Peyer's patch (tissue), 4 donors: Measurements from ENCODE around the gene TCF7L1. TPM values are rescaled to one million over a fixed set of nuclear protein-coding genes. Genes with fewer than 3 reads are reported as not detected.
A peak's percentile ranks its signal among the peaks of the same experiment; 100 is the strongest.

ENCODE experiments used
- DNase-seq, 3 donors: peaks; one replicate each; pipeline ENCODE4 v3.0.0-alpha.2; 2017 to 2019
- H3K27ac ChIP-seq, 4 donors: fragments of 200-600 bp; sonication (generic); one replicate each; pipeline ENCODE4 v1.5.1; 2016 to 2019
- H3K27me3 ChIP-seq, 2 donors: fragments of 200-600 bp; sonication (generic); one replicate each; pipeline ENCODE4 v1.5.1; 2019
- H3K36me3 ChIP-seq, 3 donors: fragments of 200-600 bp; sonication (generic); one replicate each; pipeline ENCODE4 v1.5.1; 2016 to 2019
- H3K4me1 ChIP-seq, 4 donors: fragments of 200-600 bp; sonication (generic); one replicate each; pipeline ENCODE4 v1.5.1; 2016 to 2019
- H3K4me3 ChIP-seq, 4 donors: fragments of 200-600 bp; sonication (generic); 1 replicate in 3 of 4; 2 replicates in 1 of 4; pipeline ENCODE4 v1.5.1; 2016 to 2019; ENCODE audit warnings: mild to moderate bottlenecking in 1 of 4
- H3K9me3 ChIP-seq, 4 donors: fragments of 200-600 bp; sonication (generic); one replicate each; pipeline ENCODE4 v1.5.1; 2016 to 2019; ENCODE audit warnings: mild to moderate bottlenecking in 1 of 4
- CTCF ChIP-seq, 6 experiments: fragments of 450-650 bp in 4 of 6; fragments of 200-600 bp in 2 of 6; sonication (generic) in 1 of 6; IDR thresholded peaks; one replicate each; pipeline ENCODE4 v1.5.1; 2017 to 2019; ENCODE audit warnings: antibody characterized with exemption in 6 of 6, mild to moderate bottlenecking in 3 of 6, moderate library complexity in 1 of 6
- POLR2A ChIP-seq, 2 donors: fragments of 450-650 bp; IDR thresholded peaks; one replicate each; pipeline ENCODE4 v1.5.1; 2017; ENCODE audit warnings: antibody characterized with exemption in 2 of 2, mild to moderate bottlenecking in 2 of 2, moderate library complexity in 2 of 2
- total RNA-seq, 4 donors: library from RNA; depleted of rRNA; stranded (reverse); fragments of >200 nt; gene quantifications; one replicate each; pipeline ENCODE4 v1.1.0, GENCODE V29; 2016

TCF7L1 gene
- total RNA-seq, 4 donors from 2014 or later, result 0.35 to 5.8 (median 1.7) TPM

- Histone ChIP-seq H3K27ac (no peak overlapping the region), H3K9me3 (no peaks in the 10 kb centered on the region), H3K36me3 (no peaks in the 10 kb centered on the region), H3K27me3 (no peaks in the 10 kb centered on the region), H3K4me1 (peaks cover 0 to 11% (median 0%) of the 10 kb centered on the region in 4 donors), H3K4me3 (no peak overlapping the region)
- DNase-seq, result no peak
- TF ChIP-seq POLR2A (IDR thresholded peaks at IDR 0.05), result no peak
- no peak for TF ChIP-seq CTCF (IDR thresholded peaks at IDR 0.05)
Observed at GRCh38 chr2:85272357-85272756, 139.2 kb downstream of the TCF7L1 start.

GRCh38 chr2:85273738-85274731, 140.8 kb downstream of the TCF7L1 start:
- no peak for TF ChIP-seq CTCF (IDR thresholded peaks at IDR 0.05)
- TF ChIP-seq POLR2A (IDR thresholded peaks at IDR 0.05), result no peak
- H3K27ac ChIP-seq, result no peak overlapping the region
- no peaks in the 10 kb centered on the region for H3K36me3 ChIP-seq
- peak in 1 of 3 donors; percentile 57 for DNase-seq
- no peak overlapping the region for H3K4me3 ChIP-seq
- H3K27me3 ChIP-seq, result no peaks in the 10 kb centered on the region
- peaks cover 0 to 13% (median 0%) of the 10 kb centered on the region in 4 donors for H3K4me1 ChIP-seq
- no peaks in the 10 kb centered on the region for H3K9me3 ChIP-seq

GRCh38 chr2:85275984-85276540, 142.9 kb downstream of the TCF7L1 start:
- no peaks in the 10 kb centered on the region for H3K9me3 ChIP-seq
- H3K36me3 ChIP-seq, result no peaks in the 10 kb centered on the region
- TF ChIP-seq POLR2A (IDR thresholded peaks at IDR 0.05) (no peak), CTCF (IDR thresholded peaks at IDR 0.05) (no peak)
- no peaks in the 10 kb centered on the region for H3K27me3 ChIP-seq
- no peak overlapping the region for H3K4me3 ChIP-seq
- DNase-seq, result no peak
- peaks cover 0 to 8% (median 0%) of the 10 kb centered on the region in 4 donors for H3K4me1 ChIP-seq
- H3K27ac ChIP-seq, result peak overlapping the region; percentile 27 to 53 (median 40)

- Histone ChIP-seq H3K27me3 (no peaks in the 10 kb centered on the region), H3K4me3 (no peak overlapping the region), H3K36me3 (no peaks in the 10 kb centered on the region), H3K27ac (peak overlapping the region; percentile 27 to 53 (median 40)), H3K9me3 (no peaks in the 10 kb centered on the region), H3K4me1 (peaks cover 0 to 8% (median 0%) of the 10 kb centered on the region in 4 donors)
- TF ChIP-seq CTCF (IDR thresholded peaks at IDR 0.05), result no peak
- TF ChIP-seq POLR2A (IDR thresholded peaks at IDR 0.05), result no peak
- DNase-seq, result no peak
Observed at GRCh38 chr2:85276571-85277118, 143.5 kb downstream of the TCF7L1 start.

GRCh38 chr2:85277416-85278158, 144.4 kb downstream of the TCF7L1 start:
- no peak overlapping the region for H3K4me3 ChIP-seq
- H3K4me1 ChIP-seq, result peaks cover 0 to 8% (median 0%) of the 10 kb centered on the region in 4 donors
- DNase-seq, result no peak
- no peaks in the 10 kb centered on the region for H3K27me3 ChIP-seq
- H3K9me3 ChIP-seq, result no peaks in the 10 kb centered on the region
- TF ChIP-seq CTCF (IDR thresholded peaks at IDR 0.05), result no peak
- TF ChIP-seq POLR2A (IDR thresholded peaks at IDR 0.05), result no peak
- peak overlapping the region in 3 of 4 donors; percentile 34 to 49 (median 49) for H3K27ac ChIP-seq
- no peaks in the 10 kb centered on the region for H3K36me3 ChIP-seq
